H1 (cell line): ENCODE data around the gene SHC3. TPM values are rescaled to one million over a fixed set of nuclear protein-coding genes. Genes with fewer than 3 reads are reported as not detected.

ENCODE experiments used
- CTCF ChIA-PET: fragments of 300-600 bp; sonication (Branson Sonifier 250); formaldehyde crosslinking; loops from one replicate; lab custom pipeline; 2021; ENCODE audit not compliant: partially characterized antibody; lab: Charles Lee
- POLR2A ChIA-PET: fragments of 300-600 bp; sonication (Branson Sonifier 250); formaldehyde crosslinking; loops from one replicate; lab custom pipeline; 2021; ENCODE audit warnings: inconsistent platforms; ENCODE audit not compliant: partially characterized antibody; lab: Charles Lee
- DNase-seq, 2 experiments: peaks; one replicate each; pipeline versions ENCODE4 v3.0.0 to v3.0.0-alpha.2; 2010 to 2022; ENCODE audit warnings: low spot score in 2 of 2, low read depth in 1 of 2, mixed read lengths in 1 of 2
- FAIRE-seq: peaks from 2 replicates; lab custom pipeline; 2011; peaks lifted over from hg19 to GRCh38; lab: Jason Lieb, UNC
- H2AFZ ChIP-seq: 2 replicates; pipeline ENCODE4 v1.8.1; 2012; ENCODE audit warnings: low read length, inconsistent platforms
- H2AK5ac ChIP-seq: 2 replicates; pipeline ENCODE4 v1.6.1; 2013; ENCODE audit warnings: low read depth, low read length
- H2BK120ac ChIP-seq: replicated peaks from 2 replicates; pipeline ENCODE3; 2013; ENCODE audit warnings: low read depth, low read length, inconsistent platforms
- H2BK12ac ChIP-seq: 2 replicates; pipeline ENCODE4 v1.6.1; 2013; ENCODE audit warnings: low read depth, low read length
- H2BK15ac ChIP-seq: 2 replicates; pipeline ENCODE4 v1.6.1; 2013; ENCODE audit warnings: low read length
- H2BK20ac ChIP-seq: 2 replicates; pipeline ENCODE4 v1.6.1; 2013; ENCODE audit warnings: low read length
- H2BK5ac ChIP-seq: 2 replicates; pipeline ENCODE4 v1.6.1; 2013; ENCODE audit warnings: low read depth, low read length
- H3K14ac ChIP-seq: 2 replicates; pipeline ENCODE4 v1.6.1; 2013; ENCODE audit warnings: inconsistent platforms; ENCODE audit not compliant: insufficient read length
- H3K18ac ChIP-seq: 2 replicates; pipeline ENCODE4 v1.6.1; 2013; ENCODE audit warnings: low read length; ENCODE audit errors: extremely low read depth
- H3K23ac ChIP-seq: 2 replicates; pipeline ENCODE4 v1.6.1; 2013; ENCODE audit warnings: inconsistent platforms; ENCODE audit not compliant: insufficient read length
- H3K23me2 ChIP-seq: 2 replicates; pipeline ENCODE4 v1.6.1; 2013; ENCODE audit warnings: low read depth, low read length
- H3K27ac ChIP-seq: 2 replicates; pipeline ENCODE4 v1.6.1; 2011; ENCODE audit warnings: low read depth, low read length, inconsistent platforms
- H3K27me3 ChIP-seq, 4 experiments: replicated peaks in 1 of 4; 1 replicate in 1 of 4; 2 replicates in 3 of 4; pipeline versions ENCODE4 v1.6.1 to v1.8.1; 2011 to 2013; ENCODE audit warnings: low read length in 3 of 4, mild to moderate bottlenecking in 3 of 4, inconsistent platforms in 2 of 4, mixed read lengths in 2 of 4, moderate library complexity in 1 of 4; ENCODE audit not compliant: control insufficient read depth in 3 of 4, insufficient read depth in 3 of 4; ENCODE audit errors: extremely low read depth in 1 of 4
- H3K36me3 ChIP-seq, 4 experiments: 2 replicates each; pipeline versions ENCODE4 v1.6.1 to v1.8.1; 2011 to 2013; ENCODE audit warnings: mild to moderate bottlenecking in 4 of 4, low read length in 3 of 4, moderate library complexity in 2 of 4, control low read depth in 1 of 4, inconsistent platforms in 1 of 4; ENCODE audit not compliant: insufficient read depth in 4 of 4, control insufficient read depth in 2 of 4
- H3K4ac ChIP-seq: replicated peaks from 2 replicates; pipeline ENCODE3; 2013; ENCODE audit warnings: low read length, low read depth, mixed read lengths, inconsistent platforms; ENCODE audit not compliant: insufficient read length
- H3K4me1 ChIP-seq, 4 experiments: replicated peaks in 1 of 4; 1 replicate in 1 of 4; 2 replicates in 3 of 4; pipeline versions ENCODE4 v1.6.1 to v1.8.1; 2011 to 2013; ENCODE audit warnings: low read length in 3 of 4, inconsistent platforms in 2 of 4, mixed read lengths in 1 of 4; ENCODE audit not compliant: insufficient read depth in 4 of 4, control insufficient read depth in 3 of 4
- H3K4me2 ChIP-seq, 2 experiments: 2 replicates each; pipeline versions ENCODE4 v1.6.1 to v1.8.1; 2011 to 2013; ENCODE audit warnings: low read depth in 2 of 2, low read length in 2 of 2, control low read depth in 1 of 2, inconsistent platforms in 1 of 2, mild to moderate bottlenecking in 1 of 2; ENCODE audit not compliant: insufficient read depth in 1 of 2
- H3K4me3 ChIP-seq, 4 experiments: fragments of 200-600, 300-600 bp in 1 of 4; sonication (generic), shearing (Covaris generic), sonication (Bioruptor Twin) in 1 of 4; 2 replicates each; pipeline versions ENCODE4 v1.5.1 to v1.8.1; 2011 to 2016; ENCODE audit warnings: low read length in 4 of 4, low read depth in 3 of 4, control low read depth in 2 of 4, inconsistent platforms in 2 of 4, mild to moderate bottlenecking in 2 of 4, mixed read lengths in 1 of 4, moderate library complexity in 1 of 4; ENCODE audit not compliant: insufficient read depth in 2 of 4; ENCODE audit errors: extremely low read depth in 1 of 4
- H3K56ac ChIP-seq: replicated peaks from 2 replicates; pipeline ENCODE3; 2013; ENCODE audit warnings: low read depth, mild to moderate bottlenecking, mixed read lengths, low read length, inconsistent platforms; ENCODE audit not compliant: insufficient read length
- H3K79me1 ChIP-seq: 2 replicates; pipeline ENCODE4 v1.6.1; 2013; ENCODE audit warnings: low read depth, low read length, control low read depth
- H3K79me2 ChIP-seq, 2 experiments: 2 replicates each; pipeline versions ENCODE4 v1.6.1 to v1.8.1; 2012 to 2013; ENCODE audit warnings: low read length in 2 of 2, mild to moderate bottlenecking in 2 of 2, inconsistent platforms in 1 of 2; ENCODE audit not compliant: insufficient read depth in 2 of 2, control insufficient read depth in 1 of 2
- H3K9ac ChIP-seq, 4 experiments: replicated peaks in 1 of 4; 1 replicate in 1 of 4; 2 replicates in 3 of 4; pipeline versions ENCODE4 v1.6.1 to v1.8.1; 2011 to 2013; ENCODE audit warnings: low read depth in 3 of 4, low read length in 3 of 4, control low read depth in 2 of 4, mild to moderate bottlenecking in 2 of 4, moderate library complexity in 2 of 4, inconsistent platforms in 1 of 4; ENCODE audit errors: extremely low read depth in 1 of 4
- H3K9me3 ChIP-seq, 2 experiments: 2 replicates each; pipeline versions ENCODE4 v1.6.1 to v1.8.1; 2012 to 2013; ENCODE audit warnings: mild to moderate bottlenecking in 2 of 2, moderate library complexity in 2 of 2, control low read depth in 1 of 2, inconsistent platforms in 1 of 2, low read depth in 1 of 2, low read length in 1 of 2, mixed read lengths in 1 of 2; ENCODE audit not compliant: insufficient read depth in 2 of 2
- H4K20me1 ChIP-seq, 2 experiments: replicated peaks in 1 of 2; 2 replicates each; pipeline versions ENCODE3 to v1.8.1; 2011 to 2013; ENCODE audit warnings: inconsistent platforms in 2 of 2, low read length in 2 of 2, mild to moderate bottlenecking in 1 of 2; ENCODE audit not compliant: insufficient read depth in 2 of 2, control insufficient read depth in 1 of 2
- H4K5ac ChIP-seq: 2 replicates; pipeline ENCODE4 v1.6.1; 2013; ENCODE audit warnings: low read length, low read depth, mixed read lengths, inconsistent platforms; ENCODE audit not compliant: insufficient read length
- H4K8ac ChIP-seq: 2 replicates; pipeline ENCODE4 v1.8.0; 2013; ENCODE audit warnings: mild to moderate bottlenecking, moderate library complexity, low read length, inconsistent platforms; ENCODE audit not compliant: insufficient read depth; ENCODE audit errors: extremely low read depth
- H4K91ac ChIP-seq: replicated peaks from 2 replicates; pipeline ENCODE3; 2013; ENCODE audit warnings: low read length, mixed read lengths, inconsistent platforms; ENCODE audit not compliant: insufficient read length
- YY1 ChIP-seq: IDR thresholded peaks from 2 replicates; pipeline ENCODE4 v1.6.1; 2011; ENCODE audit warnings: low read depth, mild to moderate bottlenecking, low read length
- WGBS, 2 experiments: shearing (Covaris generic) in 1 of 2; methylation state at CpG; one replicate each; pipeline versions ENCODE4 v1.1.6 to v1.1.7; 2013 to 2015; ENCODE audit warnings: low lambda C conversion rate in 2 of 2, mixed read lengths in 2 of 2, inconsistent platforms in 1 of 2, low coverage in 1 of 2, missing lambda C conversion rate in 1 of 2; ENCODE audit not compliant: insufficient replicate concordance in 2 of 2, insufficient coverage in 1 of 2, insufficient read length in 1 of 2; ENCODE audit errors: extremely low coverage in 1 of 2, missing lambda C conversion rate in 1 of 2; 5-methylcytosine and 5-hydroxymethylcytosine counted together
- polyA plus RNA-seq, 7 experiments: library from polyadenylated mRNA; depleted of rRNA in 3 of 7; stranded (reverse) in 5 of 7; unstranded in 2 of 7; fragments of >200 nt in 5 of 7; fragments of 200-250 nt in 2 of 7; gene quantifications; 1 replicate in 5 of 7; 2 replicates in 1 of 7; 4 replicates in 1 of 7; pipeline versions ENCODE4 v1.2.1 to v1.2.3, GENCODE V29; 2011 to 2013; ENCODE audit warnings: missing spikeins in 2 of 7, mixed read lengths in 2 of 7
- total RNA-seq: library from RNA; stranded (reverse); fragmentation: NEBNext Ultra II Directional; extraction: Animal tissue kit (Norgen Biotek cat#: 25700); gene quantifications from 2 replicates; pipeline ENCODE4 v1.2.1, GENCODE V29; 2021

Gene SHC3
- total and polyA plus RNA-seq, 2 of the 8 experiments (the other 6 are each of a cell fraction or from before 2014, with no cell fraction given), result 1.4 to 7.1 TPM

DNA sequence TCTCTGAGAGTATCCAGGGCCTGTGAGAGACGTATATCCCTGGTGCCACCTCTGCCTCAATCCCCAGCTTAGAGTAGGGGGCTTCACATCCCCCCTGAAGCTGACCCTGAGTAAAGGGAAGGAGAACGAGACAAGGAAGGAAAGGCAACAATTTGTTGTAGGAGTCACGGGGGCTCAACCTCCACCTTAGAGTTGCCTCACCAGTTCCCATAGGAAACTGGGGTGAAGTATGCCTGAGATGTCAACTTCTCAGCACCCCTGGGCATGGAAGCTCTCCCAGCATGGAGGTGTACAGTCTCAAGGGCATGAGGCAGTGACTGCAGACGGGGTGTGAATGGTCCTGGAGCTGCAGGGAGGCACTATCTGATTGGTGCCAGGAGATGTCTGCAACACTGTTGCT is 133.7 kb downstream of the SHC3 start:
- ChIA-PET CTCF (interaction anchor here (1.2 kb wide), 1 partner anchor 12 kb away, joined by 3 read pairs; no protein-coding TSS in a partner anchor), POLR2A (no interaction called here)
- Histone ChIP-seq H2BK15ac (no peak overlapping the region), H3K27ac (no peak overlapping the region), H3K9me3 (no peaks in the 10 kb centered on the region), H3K9ac (no peak overlapping the region), H2BK120ac (no peak overlapping the region), H3K4me2 (no peak overlapping the region), H3K23me2 (peaks cover 2% of the 10 kb centered on the region; the same call in 1 of the 2 replicates), H2AK5ac (no peak overlapping the region), H3K36me3 (no peaks in the 10 kb centered on the region), H3K79me1 (no peaks in the 10 kb centered on the region), H3K27me3 (no peaks in the 10 kb centered on the region), H3K4me3 (no peak overlapping the region), H2BK5ac (no peak overlapping the region), H3K18ac (no peak overlapping the region), H3K79me2 (no peaks in the 10 kb centered on the region), H3K23ac (no peak overlapping the region), H2BK12ac (no peak overlapping the region), H3K56ac (no peak overlapping the region), H4K20me1 (peaks cover 0 to 2% of the 10 kb centered on the region in 2 experiments), H4K91ac (no peak overlapping the region), H2AFZ (no peak overlapping the region), H3K4ac (no peak overlapping the region), H2BK20ac (no peak overlapping the region), H4K5ac (no peak overlapping the region), H3K14ac (no peak overlapping the region), H3K4me1 (no peaks in the 10 kb centered on the region), H4K8ac (no peak overlapping the region)
- no peak for DNase-seq
- no peak for FAIRE-seq
- no peak for TF ChIP-seq YY1
- WGBS, 2 experiments, result 89% methylated on average over 4 of the region's 4 CpGs; no CpG with 5 or more reads in 1 of the 2 experiments
